H4 (cell line): ENCODE data around the gene TMEM266. TPM values are rescaled to one million over a fixed set of nuclear protein-coding genes. Genes with fewer than 3 reads are reported as not detected.
"Not testable (repeated sequence)": the region's sequence is repeated elsewhere in the genome, so short reads cannot be mapped to it uniquely, and the experiment has no call there.

Experiments used
- DNase-seq: peaks from one replicate; pipeline ENCODE4 v3.0.0-alpha.2; 2015; ENCODE audit warnings: low spot score
- total RNA-seq: library from RNA; depleted of rRNA; stranded (reverse); fragments of >200 nt; shearing (Covaris generic); gene quantifications from 2 replicates; pipeline ENCODE4 v1.2.3, GENCODE V29; 2014; rRNA removed

TMEM266 gene, protein sequence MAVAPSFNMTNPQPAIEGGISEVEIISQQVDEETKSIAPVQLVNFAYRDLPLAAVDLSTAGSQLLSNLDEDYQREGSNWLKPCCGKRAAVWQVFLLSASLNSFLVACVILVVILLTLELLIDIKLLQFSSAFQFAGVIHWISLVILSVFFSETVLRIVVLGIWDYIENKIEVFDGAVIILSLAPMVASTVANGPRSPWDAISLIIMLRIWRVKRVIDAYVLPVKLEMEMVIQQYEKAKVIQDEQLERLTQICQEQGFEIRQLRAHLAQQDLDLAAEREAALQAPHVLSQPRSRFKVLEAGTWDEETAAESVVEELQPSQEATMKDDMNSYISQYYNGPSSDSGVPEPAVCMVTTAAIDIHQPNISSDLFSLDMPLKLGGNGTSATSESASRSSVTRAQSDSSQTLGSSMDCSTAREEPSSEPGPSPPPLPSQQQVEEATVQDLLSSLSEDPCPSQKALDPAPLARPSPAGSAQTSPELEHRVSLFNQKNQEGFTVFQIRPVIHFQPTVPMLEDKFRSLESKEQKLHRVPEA
- 0.19 and 0.29 TPM in 2 replicates for total RNA-seq

DNA sequence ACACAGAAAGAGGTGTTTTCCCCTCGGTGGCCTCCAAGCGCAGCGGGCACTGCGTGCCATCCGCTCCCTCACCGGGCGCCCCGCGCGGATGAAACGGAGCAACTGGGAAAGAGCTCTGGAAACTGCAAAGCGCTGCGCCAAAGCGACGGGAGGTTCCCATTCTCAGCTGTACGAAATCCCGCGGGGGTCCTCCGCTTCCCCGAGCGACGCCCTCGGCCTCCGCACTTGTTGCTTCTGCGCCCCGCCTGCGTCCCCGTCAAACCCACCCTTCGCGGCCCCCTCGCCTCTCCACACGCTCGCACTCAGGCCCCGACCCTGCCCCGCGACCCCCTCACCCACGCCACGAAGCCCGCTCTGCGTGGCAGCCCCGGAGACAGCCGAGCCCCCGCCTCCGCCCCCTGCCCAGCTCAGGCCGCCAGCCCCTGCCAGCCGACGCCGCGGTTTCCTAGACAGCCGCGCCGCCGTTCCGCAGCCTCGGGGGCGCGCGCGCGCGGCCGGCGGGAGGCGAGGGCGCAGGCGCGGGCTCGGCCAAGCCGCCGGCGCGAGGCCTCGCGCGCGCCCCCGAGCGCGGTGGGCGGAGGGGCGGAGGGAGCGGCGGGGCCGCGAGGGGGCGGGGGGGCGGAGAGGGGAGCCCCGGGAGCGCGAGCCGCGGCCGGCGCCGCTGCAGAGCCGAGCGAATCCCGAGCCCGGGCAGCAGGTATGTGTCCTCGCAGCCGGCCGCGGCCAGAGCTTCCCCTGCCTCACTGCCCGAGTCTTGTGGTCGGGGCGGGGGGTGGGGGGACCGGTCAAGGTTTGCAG lies at the start of gene TMEM266:
TMEM266 (plus strand) TSS at position 666 of the 798 bp plus-strand sequence. CDS start 74,279 bp downstream, outside the sequence.
- DNase-seq: no peak

DNA sequence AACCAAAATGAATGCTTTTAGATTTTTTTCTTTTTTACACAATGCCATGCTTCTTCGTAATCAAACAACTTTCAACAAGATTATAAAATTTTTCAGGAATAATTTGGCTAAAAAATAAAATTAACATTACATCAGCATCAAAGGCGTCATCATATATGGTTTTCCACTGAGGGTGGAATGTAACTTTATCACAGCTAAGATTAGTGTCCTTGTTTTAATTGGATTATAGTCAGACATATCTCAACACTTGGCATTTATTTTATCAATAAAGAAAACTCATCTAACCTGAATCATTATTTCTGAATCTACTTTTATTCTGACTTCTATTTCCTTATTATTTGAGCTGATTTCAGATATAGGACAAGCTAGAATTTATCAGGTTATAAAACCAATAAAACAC lies 49.2 kb upstream of the TMEM266 start:
- DNase-seq: no peak

DNA sequence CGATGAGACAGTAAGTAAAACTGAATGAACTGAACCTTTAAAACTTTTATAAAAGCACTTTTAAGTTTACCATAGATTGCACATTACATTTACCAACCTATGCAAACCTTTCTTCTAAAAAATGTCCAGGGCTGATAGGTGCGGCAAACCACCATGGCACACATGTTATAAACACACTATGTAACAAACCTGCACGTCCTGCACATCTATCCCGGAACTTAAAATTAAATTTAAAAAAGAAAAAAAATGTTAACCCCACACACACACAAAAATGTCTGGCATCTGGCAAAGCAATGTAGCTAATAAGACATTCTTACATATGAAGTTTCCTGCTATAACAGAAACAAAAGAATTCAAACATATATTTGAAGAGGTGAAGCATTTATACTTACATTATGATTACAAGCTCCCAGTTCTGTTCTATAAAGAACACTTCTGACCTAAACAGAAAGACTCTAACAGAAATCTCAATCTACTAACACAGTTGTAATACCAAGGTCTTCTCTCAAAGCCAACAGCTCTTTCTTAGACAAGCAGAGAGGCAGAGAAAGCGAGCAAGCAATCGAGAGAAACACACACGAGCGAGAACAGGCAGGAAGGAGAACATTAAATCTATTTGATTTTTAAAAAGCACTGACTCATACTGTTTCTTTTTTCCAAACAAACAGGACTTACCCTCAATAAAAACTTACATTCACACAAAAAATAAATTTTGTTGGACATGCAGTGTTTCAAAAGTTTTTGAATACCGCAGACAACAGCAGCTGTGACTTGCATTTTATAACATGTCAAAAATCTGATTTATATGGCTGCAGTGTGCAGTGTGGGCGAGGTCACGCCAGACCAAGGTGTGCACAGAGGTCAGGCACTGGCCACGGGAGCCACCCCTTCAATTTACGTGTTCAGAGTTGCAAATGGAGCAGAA lies 47.9 kb upstream of the TMEM266 start, which contains the start of gene NRG4:
NRG4 (minus strand) TSS at position 798 of the 925 bp plus-strand sequence. CDS start 1,194 bp downstream, outside the sequence.
- DNase-seq: peak; percentile 33

DNA sequence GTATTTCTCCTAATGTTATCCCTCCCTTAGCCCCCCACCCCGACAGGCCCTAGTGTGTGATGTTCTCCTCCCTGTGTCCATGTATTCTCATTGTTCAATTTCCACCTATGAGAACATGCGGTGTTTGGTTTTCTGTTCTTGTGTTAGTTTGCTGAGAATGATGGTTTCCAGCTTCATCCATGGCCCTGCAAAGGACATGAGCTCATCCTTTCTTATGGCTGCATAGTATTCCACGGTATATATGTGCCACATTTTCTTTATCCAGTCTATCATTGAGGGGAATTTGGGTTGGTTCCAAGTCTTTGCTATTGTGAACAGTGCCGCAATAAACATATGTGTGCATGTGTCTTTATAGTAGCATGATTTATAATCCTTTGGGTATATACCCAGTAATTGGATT lies 46.3 kb upstream of the TMEM266 start:
- DNase-seq: not testable (repeated sequence)

DNA sequence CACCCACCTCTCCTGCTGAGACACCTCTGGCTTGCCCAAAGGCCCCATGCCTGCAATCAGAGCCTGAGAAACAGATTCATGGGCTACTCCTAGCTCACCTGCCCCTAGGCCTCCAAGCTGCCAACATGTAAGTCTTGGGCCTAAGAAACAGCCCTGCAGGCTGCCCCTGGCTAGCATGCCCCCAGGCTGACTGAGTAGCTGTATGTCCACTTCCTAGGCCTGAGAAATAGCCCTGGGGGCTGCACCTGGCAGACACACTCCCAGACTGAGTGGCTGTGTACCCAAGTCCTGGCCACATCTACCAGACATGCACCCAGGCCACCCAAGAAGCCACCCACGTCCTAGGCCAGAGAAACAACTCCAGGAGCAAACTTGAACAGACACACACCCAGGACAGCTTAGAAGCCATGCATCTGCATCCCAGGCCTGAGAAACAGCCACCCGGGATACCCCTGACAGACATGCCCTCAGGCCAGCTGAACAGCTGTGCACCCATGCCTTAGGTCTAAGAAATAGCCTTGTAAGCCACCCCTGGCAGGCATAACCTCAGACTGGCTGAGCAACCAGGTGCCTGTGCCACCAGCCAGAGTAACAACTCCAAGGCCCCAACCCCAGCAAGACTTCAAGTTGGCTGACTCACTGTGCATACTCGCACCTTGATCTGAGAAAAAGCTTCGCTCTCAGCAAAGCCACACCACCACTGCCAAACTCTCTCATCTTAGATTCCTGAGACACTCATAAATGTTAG lies 35.6 kb upstream of the TMEM266 start:
- no peak for DNase-seq

DNA sequence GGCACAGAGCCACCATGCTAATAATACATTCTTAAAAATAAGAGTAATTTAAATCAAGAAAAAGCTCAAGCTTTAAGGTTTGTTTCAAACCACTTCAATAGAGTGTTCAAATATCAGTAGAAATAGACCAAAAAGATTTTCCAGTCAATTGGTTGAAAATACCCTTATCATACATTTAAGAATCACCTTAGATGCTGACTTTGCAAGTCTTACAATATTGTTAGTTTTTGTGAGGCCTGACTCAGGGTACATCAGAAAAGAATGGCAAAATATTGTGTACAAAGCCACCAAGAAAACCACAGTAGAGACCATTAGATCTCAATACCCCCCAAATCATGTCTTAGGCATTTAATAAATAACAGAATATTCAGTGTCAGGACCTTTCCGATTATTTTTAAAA lies 27.7 kb upstream of the TMEM266 start:
- DNase-seq: no peak

DNA sequence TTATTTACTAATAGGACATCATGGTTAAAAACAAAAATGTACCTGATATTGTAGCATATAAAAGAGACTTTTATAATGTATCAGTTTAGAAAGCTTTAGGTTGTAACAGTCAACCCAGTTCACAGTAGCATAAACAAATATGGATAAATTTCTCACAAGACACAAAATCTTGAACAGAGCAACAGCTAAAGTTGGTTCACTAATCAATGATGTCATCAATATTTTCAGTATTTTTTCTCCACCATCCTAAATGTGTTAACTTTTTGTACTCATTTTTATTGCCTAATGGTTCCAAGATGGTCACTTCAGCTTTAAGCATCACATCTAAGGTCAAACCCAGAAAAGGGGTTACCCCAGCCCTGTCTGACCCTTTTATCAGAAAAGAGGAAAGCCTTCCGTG lies 26.3 kb upstream of the TMEM266 start:
- DNase-seq: no peak

DNA sequence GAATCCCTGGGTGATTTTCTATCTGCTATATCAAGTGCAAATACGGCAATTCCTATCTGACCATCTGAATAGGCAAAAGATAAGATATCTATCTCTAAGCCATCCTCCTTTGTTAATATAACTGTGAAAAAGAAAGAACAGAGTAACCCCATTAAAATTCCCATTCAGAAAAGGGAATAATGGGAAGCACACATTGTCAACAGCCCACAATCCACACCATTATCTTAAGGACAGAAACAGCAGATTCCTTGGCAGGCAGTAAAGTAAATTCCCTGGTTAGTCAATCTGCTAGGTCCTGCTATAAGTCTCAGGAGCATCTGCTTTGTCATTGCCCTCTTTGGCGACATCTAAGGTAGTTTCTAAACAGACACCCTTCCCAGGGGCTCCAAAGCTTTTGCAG lies 25.7 kb upstream of the TMEM266 start:
- no peak for DNase-seq

DNA sequence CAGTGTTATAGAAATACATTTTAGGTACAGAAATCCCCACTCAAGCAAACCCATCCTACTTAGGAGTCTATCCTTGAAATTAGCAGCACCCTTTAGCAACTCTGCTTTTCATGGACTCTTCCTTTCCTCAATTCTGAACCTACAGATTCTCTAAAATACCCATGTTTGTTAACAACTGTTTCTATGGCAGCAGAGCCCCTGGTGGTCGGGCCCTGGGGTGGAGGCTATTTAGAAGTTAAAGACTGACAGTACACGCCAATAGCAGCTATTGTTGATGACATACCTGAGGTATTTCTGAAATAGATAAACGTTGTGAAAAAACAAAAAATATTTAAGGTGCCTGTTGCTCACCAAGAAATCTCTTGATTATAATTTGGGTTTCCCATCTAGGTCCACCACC lies 24.2 kb upstream of the TMEM266 start:
- DNase-seq: no peak

DNA sequence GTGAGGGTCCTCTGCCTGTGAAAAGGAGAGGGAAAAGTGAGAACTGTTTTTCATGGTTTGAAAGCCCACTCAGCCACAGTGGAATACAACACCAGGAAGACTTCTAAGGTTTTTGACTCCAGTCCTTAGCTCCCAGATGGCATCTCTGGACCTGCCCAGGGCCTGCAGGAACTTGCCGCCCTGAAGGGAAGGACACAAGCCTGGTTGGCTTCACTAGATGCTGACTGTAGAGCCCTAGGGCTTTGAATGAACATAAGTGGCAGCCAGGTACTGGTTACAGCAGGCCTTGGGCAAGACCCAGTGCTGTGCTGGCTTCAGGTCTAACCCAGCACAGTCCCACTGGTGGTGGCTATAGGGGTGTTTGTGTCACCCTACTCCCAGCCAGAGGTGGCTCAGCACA lies 21.3 kb upstream of the TMEM266 start:
- no peak for DNase-seq

DNA sequence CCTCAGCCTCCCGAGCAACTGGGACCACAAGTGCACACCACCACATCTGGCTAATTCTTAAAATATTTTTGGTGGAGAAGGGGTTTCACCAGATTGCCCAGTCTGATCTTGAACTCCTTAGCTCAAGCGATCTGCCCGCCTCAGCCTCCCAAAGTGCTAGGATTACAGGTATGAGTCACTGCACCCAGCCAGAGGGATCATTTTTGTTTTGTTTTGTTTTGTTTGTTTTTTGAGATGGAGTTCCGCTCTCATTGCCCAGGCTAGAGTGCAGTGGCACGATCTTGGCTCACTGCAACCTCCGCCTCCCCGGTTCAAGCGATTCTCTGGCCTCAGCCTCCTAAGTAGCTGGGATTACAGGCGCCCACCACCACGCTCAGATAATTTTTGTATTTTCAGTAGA lies 5.6 kb upstream of the TMEM266 start:
- not testable (repeated sequence) for DNase-seq

DNA sequence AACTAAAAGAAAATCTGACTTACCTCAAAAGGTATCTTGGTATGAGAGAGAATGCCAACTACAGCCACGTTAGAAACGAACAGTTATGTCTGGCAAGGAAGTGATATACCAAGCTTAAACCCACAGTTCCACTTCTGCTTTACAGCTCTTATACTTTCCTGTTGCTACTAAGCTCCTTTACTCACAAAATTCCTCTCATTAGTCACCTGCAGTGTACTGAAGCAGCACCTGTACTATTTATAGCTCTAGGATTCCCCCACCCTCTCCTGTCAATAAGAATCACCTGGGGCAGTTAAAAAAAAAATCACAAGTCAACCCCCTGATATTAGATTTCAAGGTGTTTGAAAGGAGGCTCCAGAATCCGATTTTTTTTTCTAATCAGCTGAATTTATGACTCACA lies 2.9 kb upstream of the TMEM266 start:
- DNase-seq: no peak

DNA sequence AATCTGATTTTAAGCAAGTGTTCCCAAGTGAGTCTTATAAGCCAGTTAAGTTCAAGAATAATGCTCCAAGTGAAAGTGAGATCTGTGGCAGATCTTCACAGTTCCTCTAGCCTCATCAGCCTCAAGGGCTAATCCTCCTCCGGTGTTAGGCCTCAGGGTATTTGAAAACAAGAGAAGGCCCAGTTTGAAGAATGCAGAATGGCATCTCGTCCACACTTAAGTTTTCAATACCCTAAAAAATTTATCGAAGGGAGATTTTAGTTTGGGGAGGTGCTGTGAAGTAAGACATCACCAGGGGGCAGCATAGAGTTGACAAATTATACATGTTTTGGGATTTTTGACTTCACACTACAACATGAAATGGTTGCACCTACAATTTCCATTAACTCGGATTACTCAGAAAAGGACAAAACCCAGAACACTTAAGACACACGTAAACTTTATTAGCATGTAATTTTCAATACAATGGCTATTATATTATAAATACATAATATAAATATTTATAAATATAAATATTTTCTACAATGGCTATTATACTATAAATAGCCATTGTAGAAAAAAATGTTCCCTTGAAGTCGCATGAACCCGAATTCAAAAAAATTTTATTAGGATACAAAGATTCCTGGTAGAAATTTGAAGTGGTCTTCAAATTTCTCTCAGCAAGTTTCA lies 2.3 kb upstream of the TMEM266 start:
- DNase-seq: no peak

DNA sequence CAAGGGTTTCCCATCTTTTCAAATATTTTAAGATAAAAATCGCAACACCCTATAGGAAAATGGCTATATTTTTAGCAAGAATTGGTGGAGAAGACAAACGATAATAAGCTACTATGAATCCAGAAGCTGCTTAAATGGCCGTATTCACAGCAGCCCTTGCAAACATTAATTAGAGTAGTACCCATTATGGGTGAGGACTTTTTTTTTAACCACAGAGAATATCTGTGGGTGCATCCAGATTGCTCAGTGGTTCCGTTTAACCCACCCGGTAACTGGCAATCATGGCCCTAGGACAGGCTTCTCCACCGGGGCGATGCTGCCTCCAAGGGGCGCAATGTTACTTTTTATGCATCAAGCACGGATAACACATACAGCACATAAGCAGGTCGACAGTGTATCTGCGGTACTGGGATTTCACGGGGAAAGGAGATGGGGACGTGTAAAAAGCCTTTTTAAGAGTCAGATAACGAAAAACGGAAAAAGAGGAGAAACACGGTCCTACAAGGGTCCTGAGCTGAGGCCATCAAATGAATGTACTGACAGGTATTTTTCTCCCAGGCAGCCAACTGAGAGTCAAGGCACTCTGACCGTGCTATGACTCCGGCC lies 968 bp upstream of the TMEM266 start:
- peak; percentile 18 for DNase-seq

DNA sequence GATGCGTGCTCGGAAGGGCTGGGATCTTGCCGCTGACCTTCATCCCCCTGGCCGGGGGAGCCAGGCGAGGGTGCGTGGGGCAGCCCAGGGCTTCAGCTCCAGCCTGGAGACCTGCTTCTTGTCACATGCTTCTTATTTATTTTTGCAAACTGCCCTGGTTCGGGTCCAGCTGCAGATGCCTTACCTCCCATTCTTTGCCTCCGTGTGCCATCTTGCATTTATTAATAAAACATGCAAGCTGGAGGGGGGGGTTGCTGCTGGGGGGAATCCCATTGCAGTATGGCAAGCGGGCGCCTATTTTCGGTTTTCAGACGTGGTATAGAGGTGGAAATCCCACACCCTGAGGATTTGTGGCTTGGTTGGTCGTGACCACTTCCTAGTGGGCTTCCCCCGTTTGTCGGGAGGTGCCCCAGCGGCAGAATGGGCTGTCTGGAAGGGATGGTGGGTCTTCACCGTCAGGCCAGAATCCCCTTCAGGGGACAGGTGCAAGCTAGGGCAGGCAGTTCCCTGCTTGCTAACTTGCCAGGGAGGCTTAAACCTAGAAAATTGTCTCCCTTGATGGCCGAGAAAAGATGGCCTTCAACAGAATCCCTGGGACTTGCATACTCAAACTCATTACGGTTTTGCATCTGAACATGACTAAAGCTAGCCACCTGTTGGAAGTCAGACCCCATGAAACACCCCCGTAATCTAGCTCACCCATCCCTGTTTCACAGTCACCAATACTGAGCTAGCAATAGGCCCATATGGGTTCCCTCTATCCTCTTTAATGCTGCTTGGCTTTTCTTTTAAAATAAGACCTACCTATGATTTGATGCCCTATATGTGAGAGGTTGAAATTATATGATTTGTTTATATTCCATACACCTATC lies 569 bp downstream of the TMEM266 start:
- DNase-seq: no peak

DNA sequence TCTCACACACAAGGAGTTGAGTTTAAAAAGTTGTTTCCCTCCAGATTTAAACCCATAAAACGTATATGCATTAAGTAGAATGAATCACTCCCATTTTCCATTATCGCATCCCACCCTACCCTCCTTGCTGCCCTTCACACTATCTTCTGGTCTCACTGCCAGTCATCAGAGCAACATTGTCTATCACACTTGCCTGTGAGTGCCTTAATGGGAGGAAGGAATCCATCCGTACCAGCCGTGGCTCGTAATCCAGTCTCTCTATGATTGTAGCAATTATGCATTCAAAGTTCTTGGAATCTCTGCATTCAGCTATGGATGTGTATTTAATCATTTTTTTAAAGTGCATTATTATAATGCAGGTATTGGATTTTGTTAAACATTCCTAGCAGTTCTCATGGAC lies 1.9 kb downstream of the TMEM266 start:
- DNase-seq: no peak

DNA sequence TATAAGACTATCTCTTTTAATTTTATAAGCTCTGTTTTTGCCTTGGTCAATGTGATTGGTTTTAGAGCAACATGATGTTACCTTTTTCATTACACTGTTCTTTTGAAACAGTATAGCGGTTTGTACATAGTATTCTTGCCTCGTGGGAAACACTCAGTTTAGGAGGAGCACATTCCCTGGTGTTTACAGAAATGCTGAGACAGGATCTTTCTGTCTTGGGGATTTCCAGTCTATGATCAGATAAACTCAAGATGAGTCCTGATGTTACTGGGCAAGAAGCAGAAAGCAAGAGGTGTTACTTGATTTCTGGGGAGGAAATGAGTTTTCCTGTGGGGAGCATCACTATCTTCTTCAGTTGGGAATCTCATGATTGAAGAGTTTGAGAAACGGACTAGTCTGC lies 2.5 kb downstream of the TMEM266 start:
- DNase-seq: no peak

DNA sequence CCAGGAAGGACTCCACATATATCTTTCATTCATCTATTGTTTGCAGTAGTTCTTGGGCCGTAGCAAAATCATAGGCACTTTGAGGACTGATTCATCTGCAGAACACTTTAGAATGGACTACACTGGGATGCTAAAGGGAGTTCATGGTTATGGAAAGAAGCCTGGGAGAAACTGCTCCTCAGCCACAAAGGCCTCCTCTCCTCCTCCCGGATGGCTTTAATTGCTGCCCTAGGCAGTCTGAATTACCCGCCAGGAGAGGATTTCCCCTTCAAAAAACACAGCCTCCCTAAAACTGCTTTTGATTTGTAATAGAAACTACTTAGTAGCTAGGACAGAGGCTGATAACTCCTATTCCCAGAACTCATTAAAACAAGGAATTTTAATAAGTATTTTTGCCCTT lies 4.6 kb downstream of the TMEM266 start:
- DNase-seq: no peak

DNA sequence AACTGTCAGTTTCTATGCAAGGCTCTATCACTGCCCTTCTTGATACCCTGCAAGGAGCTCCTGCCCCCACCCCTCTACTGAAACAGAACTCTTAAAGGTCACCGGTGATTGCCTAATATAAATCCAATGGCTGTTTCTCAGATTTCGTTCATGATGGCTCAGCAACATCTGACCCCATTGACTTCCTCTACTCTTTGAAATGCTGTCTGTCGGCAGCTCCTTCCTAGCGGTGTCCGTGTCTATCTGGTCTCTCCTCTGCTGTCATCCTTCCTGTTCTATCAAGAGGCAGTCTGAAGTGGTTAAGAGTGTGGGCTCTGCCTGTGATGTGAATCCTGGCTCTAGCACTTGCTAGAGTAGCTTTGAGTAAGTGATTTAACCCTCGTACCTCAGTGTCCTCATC lies 5.5 kb downstream of the TMEM266 start:
- DNase-seq: no peak
